C4-2B (cell line): ENCODE measurements around the gene MEIS2.

Source experiments
- H3K27ac ChIP-seq: fragments of 450-650 bp; 2 replicates; pipeline ENCODE4 v1.5.1; 2017
- ZFX ChIP-seq: fragments of 450-650 bp; IDR thresholded peaks from 2 replicates; pipeline ENCODE4 v1.6.1; 2017
- TF ChIP-seq, protein P1 (sequence below): fragments of 450-650 bp; conservative IDR thresholded peaks from 2 replicates; pipeline ENCODE4 v1.5.1; 2017; ENCODE audit warnings: mild to moderate bottlenecking

The MEIS2 gene

DNA sequence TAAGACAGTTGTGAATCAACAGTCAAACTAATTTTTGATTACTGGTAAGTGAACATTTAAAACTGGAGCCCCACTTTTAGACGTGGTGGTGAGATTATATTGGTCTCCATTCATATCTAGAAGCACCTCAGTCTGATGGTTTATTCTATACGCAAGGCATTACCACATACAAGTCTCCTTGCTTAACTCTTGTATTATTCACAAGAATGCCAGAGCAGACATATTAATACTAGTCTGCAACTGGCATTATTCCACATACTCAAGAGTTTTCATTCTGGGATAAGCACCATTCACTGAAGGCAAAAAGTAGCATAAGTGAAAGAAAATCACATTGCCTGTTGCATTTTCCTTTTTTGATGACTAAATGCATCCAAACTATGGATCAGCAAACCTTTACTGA lies 36.9 kb upstream of the MEIS2 start:
- no peak overlapping the region for H3K27ac ChIP-seq
- TF ChIP-seq, protein P1, sequence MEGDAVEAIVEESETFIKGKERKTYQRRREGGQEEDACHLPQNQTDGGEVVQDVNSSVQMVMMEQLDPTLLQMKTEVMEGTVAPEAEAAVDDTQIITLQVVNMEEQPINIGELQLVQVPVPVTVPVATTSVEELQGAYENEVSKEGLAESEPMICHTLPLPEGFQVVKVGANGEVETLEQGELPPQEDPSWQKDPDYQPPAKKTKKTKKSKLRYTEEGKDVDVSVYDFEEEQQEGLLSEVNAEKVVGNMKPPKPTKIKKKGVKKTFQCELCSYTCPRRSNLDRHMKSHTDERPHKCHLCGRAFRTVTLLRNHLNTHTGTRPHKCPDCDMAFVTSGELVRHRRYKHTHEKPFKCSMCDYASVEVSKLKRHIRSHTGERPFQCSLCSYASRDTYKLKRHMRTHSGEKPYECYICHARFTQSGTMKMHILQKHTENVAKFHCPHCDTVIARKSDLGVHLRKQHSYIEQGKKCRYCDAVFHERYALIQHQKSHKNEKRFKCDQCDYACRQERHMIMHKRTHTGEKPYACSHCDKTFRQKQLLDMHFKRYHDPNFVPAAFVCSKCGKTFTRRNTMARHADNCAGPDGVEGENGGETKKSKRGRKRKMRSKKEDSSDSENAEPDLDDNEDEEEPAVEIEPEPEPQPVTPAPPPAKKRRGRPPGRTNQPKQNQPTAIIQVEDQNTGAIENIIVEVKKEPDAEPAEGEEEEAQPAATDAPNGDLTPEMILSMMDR, result no peak
- no peak for TF ChIP-seq ZFX

DNA sequence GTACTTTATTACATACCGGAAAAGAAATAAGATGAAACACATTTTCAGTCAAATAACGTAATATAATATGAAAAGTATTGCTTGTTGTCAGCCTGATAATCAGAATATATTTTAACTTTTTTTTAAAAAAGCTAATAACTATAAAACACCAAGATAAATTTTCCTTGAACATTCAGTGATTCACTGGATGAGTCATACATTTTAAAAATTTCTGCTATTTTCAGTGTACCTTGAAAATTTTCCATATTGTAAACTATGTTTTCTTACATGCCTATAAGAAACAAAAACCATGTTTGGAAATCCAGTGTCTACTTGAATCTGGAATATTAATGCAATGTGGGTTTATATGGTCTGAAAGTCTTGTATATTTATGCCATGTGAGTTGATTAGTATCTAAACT lies 36.3 kb upstream of the MEIS2 start:
- H3K27ac ChIP-seq, result no peak overlapping the region
- TF ChIP-seq ZFX, result no peak
- TF ChIP-seq, protein P1, result no peak

DNA sequence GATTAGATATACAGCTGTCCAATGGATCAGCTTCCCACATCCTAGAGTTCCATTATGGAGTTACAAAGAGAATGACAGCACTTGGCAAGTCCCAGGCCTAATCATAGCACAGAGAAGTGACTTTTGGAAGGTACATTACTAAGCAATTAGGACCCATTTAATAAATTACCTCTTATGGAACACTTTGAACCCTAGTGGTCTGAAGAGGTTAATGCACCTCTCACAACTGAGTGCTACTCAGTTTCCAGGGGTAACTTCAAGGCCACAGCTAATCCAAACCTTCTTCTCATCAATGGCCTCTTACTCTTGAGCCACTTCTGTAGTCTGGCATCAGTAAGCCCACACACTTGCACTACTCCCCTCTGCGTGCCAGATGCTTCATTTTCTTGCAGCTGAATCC lies 34.9 kb upstream of the MEIS2 start:
- TF ChIP-seq, protein P1, result peak; percentile 34; the same call in 1 of the 2 replicates
- no peak for TF ChIP-seq ZFX
- H3K27ac ChIP-seq, result no peak overlapping the region

DNA sequence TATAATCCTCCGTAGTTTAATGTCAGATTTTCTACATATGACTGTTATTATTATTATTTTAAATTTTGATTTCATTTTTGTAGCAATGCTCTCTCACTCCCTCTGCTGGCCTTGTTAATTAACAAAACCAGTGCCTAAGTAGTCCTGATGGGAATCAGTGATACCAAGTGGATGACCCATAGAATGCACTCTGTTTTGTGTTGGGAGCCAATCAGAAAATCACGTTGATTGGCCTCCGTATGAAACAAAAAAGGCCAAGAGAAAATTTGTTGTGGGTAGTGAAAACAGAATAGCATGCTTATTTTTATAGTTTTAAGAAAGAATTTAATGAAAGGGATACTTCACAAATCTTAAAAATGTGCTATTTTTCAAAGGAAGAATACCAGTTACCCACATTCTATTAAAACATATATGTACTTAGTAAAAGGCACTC lies 34.4 kb upstream of the MEIS2 start:
- TF ChIP-seq ZFX, result no peak
- TF ChIP-seq, protein P1, result peak; percentile 75

DNA sequence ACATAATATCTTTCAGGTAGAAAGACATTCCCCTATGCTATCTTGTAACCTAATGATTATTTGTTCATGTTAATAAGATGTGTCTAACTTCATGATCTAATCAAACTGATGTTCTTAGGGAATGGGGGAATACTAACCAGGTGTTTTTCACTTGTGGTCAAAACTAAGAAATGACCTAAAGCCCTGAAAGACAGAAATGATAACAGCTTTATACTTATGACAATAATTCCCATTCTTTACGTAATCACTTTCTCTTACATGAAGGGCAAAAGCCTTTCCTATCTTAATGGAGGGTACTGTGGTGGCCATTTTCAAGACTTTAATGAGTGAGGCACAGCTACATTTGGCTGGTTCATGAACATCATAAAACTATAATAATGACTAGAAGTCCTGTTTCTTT lies 33.9 kb upstream of the MEIS2 start:
- TF ChIP-seq, protein P1, result no peak
- no peak for TF ChIP-seq ZFX
- no peak overlapping the region for H3K27ac ChIP-seq

More for the DNA sequence above, 34.4 kb upstream of the MEIS2 start:
- H3K27ac ChIP-seq, result no peak overlapping the region

DNA sequence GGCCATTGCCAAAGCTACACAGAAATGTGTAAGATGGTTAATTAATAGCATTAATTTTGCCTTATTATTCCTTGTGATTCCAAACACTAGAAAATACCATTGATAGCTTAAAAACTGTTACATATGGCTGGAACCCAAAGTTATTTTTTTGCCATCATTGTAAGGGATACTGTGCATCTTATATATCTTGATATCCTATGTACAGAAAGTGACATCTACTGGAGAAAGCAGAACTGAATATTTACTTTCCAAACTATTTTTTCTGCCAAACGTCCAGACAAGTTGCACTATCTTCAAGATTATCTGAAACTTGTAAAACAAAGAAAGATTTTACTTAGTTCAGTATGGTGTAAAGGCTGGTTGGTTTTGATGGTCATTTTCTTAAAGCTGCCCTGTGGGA lies 33.3 kb upstream of the MEIS2 start:
- no peak for TF ChIP-seq ZFX
- TF ChIP-seq, protein P1, result peak; percentile 21; the same call in 1 of the 2 replicates
- H3K27ac ChIP-seq, result no peak overlapping the region

DNA sequence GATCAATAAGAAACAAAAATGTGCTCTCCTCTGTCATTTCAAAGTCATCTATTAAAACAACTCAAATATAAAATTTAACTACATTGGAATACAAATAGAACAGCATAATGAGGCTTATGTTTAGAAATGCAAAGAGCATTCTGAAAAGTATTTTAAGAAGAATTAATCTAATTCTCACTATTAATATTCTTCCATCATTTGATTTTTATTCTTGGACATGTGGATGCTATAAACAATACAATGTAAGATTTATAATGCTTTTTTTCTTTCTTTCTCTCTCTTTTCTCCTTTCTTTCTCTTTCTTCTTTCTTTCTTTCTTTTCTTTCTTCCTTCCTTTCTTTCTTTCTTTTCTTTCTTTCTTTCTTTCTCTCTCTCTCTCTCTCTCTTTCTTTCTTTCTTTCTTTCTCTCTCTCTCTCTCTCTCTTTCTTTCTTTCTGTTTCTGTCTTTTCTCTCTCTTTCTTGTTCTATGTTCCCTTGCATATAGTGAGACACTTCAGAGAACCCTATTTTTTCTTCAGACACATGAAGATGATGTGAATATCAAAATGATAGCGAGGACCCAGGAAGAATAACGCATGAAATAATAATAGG lies 32.6 kb upstream of the MEIS2 start:
- no peak for TF ChIP-seq ZFX
- TF ChIP-seq, protein P1, result no peak
- no peak overlapping the region for H3K27ac ChIP-seq
